Stimulated activated CD8-positive, alpha-beta memory T cell treated with anti-CD3 and anti-CD28 coated beads, Interleukin-7, amount 100 ng/mL, for 1 hour (primary cell): ENCODE measurements around the gene NDUFB11.

Experiments used
- DNase-seq, 2 donors: peaks; one replicate each; pipeline ENCODE4 v3.0.0-alpha.2; 2020; ENCODE audit warnings: low read depth in 2 of 2

NDUFB11 gene

GRCh38 chrX:47174846-47175587 lies 30.5 kb upstream of the NDUFB11 start:
- DNase-seq, result no peak

- no peak for DNase-seq
Measured at GRCh38 chrX:47174376-47174775, 29.9 kb upstream of the NDUFB11 start.

GRCh38 chrX:47172971-47173792 lies 28.7 kb upstream of the NDUFB11 start:
- DNase-seq, result no peak

GRCh38 chrX:47172549-47172948 lies 28.0 kb upstream of the NDUFB11 start:
- no peak for DNase-seq

- no peak for DNase-seq
Measured at GRCh38 chrX:47171996-47172395, 27.5 kb upstream of the NDUFB11 start.

- no peak for DNase-seq
Measured at GRCh38 chrX:47170861-47171692, 26.6 kb upstream of the NDUFB11 start.

- no peak for DNase-seq
Measured at GRCh38 chrX:47169726-47170515, 25.4 kb upstream of the NDUFB11 start.

GRCh38 chrX:47169273-47169672 lies 24.8 kb upstream of the NDUFB11 start:
- DNase-seq, result no peak

GRCh38 chrX:47168495-47169073 lies 24.1 kb upstream of the NDUFB11 start:
- DNase-seq, result no peak

GRCh38 chrX:47166126-47166525 lies 21.6 kb upstream of the NDUFB11 start:
- no peak for DNase-seq

GRCh38 chrX:47164420-47164819 lies 19.9 kb upstream of the NDUFB11 start:
- DNase-seq, result no peak

- no peak for DNase-seq
Measured at GRCh38 chrX:47162927-47163583, 18.6 kb upstream of the NDUFB11 start.

- DNase-seq, result no peak
Measured at GRCh38 chrX:47160781-47161180, 16.3 kb upstream of the NDUFB11 start.

- no peak for DNase-seq
Measured at GRCh38 chrX:47158781-47159180, 14.3 kb upstream of the NDUFB11 start.

- DNase-seq, result no peak
Measured at GRCh38 chrX:47158131-47158530, 13.6 kb upstream of the NDUFB11 start.

- no peak for DNase-seq
Measured at GRCh38 chrX:47156611-47157520, 12.4 kb upstream of the NDUFB11 start.

GRCh38 chrX:47151435-47151834 lies 6.9 kb upstream of the NDUFB11 start:
- no peak for DNase-seq

- no peak for DNase-seq
Measured at GRCh38 chrX:47148946-47149345, 4.4 kb upstream of the NDUFB11 start.
